GM19035 (cell line): ENCODE measurements around the gene PPP1R13B.

Experiments
- ATAC-seq: cut with Tn5 transposase; IDR thresholded peaks from one replicate; pipeline ENCODE4 v1.9.1; 2021; ENCODE audit not compliant: unreplicated experiment

The PPP1R13B gene

DNA sequence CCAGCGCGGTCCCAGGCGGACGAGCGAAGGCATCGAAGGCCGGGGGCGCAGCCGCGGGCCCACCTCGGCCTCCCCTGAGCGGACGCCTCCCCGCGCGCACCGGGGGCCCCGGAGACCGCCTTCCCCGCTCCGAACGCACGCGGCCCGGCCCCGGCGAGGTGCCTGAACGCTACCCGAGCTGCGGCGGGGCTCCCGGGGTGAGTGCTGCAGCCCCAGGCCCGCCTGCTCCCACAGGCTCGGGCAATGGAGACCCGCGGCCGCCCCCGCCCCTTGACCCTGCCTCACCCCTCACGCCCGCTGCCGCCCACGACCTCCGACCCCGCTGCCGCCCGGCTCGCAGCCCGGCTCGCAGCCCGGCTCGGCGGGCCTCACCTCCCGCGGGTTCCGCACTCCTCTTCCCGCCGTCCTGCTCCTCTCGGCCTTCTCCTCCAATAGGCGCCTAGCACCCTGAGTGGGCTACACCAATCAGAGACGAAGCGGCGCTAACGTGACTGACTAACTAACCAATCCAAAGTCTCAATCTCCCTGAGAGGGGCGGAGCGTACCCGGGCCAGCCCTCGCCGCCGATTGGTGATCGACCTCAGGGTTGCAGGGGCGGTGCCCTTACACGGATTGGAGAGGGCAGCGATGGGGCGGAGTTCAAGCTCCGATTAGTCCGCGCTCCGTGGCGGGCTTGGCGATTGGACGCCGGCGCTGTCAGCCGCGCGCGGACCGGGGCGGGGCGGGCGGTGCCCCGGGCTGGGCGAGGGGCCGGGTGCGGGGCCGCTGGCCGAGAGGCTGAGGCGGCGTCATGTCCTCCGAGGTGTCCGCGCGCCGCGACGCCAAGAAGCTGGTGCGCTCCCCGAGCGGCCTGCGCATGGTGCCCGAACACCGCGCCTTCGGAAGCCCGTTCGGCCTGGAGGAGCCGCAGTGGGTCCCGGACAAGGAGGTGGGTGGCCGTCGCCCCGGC is 132.0 kb downstream of the PPP1R13B start, which contains the start of the genes XRCC3 and ZFYVE21:
XRCC3 (minus strand) TSS at position 400 of the 949 bp plus-strand sequence. CDS start 4,364 bp downstream, outside the sequence.
ZFYVE21 (plus strand) TSS at position 759 of the 949 bp plus-strand sequence; CDS start at position 791, 32 bp downstream.
- ATAC-seq: peak; percentile 92

DNA sequence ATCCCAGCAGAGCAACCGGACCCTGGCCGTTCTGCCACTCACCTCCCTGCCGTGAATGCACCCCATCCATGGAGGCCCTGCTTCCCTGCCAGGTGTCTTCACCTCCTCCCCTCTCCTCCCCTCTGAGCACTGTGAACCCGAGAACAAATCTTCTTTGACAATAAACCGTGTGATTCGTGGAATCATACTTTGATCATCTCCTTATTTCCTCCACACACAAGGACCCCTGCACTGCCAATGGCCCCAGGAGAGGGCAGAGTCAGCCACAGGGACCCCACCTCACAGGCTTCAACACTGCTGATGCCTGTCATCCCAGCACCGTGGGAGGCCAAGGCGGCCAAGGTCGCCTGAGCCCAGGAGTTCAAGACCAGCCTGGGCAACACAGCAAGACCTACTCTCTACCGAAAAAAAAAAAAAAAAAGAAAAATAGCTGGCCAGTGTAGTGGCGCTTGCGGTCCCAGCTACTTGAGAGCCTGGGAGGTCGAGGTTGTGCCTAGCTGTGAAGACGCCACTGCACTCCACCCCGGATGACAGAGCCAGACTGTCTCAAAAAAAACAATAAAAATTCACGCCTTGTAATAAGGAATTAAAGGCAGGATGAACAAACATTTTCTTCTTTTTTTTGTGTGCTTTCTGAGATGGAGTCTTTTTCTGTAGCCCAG is 133.2 kb downstream of the PPP1R13B start:
- ATAC-seq: no peak

DNA sequence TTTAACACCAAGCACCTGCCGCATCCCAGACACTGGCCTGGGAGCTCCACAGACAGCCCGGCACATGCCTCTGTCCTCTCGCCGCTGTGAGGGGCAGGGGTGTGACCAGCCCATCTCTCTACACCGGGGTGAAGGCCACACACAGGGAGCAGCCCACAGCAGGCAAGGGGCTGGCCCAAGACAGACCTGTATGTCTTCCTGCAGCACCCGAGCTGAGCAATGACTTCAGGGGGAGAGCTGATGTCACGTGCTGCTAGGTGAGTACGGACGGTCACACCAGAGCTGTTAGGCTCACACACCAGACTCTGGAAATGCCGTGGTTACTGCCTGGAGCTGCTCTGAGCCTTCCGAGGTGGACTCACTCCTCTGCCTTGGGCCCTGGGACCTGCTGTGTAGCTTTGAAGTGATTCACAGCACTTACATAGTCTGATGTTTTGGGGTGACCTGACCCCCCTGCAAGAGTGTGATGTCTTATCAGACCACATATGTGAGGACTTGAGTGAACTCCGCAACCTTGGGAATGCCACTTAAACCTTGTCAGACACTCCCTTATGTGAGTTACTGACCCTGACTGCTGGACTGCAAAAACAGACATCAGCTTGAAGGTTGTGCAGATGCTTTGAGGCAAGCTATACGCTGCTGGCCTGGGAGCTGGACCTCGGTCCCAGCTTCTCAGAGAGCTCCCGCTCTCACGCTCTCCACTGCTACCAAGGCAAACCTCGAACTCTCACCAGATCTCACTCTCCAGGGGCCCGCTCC is 133.9 kb downstream of the PPP1R13B start:
- no peak for ATAC-seq

GRCh38 chr14:103712633-103713247 is 134.6 kb downstream of the PPP1R13B start:
- no peak for ATAC-seq

DNA sequence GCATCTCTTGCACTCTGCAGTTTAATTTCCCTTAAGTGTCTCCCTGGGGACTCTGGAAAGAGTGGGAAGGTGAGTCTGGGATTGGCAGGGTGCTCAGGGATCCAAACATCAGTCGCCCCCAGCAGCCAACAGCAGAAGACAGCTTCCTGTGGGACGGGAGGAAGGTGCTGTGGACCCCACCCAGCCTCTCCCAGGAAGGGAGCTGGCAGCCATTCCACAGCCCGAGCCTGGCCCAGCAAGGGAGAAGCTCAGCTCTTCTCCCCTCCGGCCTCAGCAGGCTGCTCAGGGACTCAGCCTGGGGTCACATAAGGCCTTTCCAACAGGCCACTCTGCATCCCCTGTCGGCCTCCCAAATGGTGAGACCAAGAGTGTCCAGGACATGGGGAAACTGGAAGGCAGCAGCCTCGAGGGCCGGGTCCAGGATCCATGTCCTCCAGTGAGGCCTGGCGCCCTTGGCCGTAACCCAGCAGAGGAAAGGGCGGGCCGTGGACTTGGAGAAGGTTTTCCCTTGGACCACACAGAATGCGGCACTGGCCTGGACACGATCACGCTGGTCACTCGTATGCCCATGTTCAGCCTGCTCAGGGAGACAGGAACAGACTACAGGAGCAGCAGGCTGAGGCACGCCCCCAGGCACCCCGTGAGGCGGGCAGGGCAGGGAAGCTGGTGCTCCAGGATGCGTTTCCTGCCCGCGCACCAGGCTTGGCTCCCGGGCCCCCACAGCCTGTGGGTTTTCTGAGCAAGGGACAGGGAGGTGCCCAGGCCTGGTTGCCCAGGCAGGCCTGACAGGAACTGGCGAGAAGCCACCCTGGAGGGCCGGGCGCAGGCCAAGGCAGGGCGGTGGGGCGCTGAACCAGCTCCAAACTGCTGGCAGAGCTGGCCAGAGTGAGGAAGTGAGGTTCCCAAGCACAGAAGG is 135.6 kb downstream of the PPP1R13B start:
- no peak for ATAC-seq

DNA sequence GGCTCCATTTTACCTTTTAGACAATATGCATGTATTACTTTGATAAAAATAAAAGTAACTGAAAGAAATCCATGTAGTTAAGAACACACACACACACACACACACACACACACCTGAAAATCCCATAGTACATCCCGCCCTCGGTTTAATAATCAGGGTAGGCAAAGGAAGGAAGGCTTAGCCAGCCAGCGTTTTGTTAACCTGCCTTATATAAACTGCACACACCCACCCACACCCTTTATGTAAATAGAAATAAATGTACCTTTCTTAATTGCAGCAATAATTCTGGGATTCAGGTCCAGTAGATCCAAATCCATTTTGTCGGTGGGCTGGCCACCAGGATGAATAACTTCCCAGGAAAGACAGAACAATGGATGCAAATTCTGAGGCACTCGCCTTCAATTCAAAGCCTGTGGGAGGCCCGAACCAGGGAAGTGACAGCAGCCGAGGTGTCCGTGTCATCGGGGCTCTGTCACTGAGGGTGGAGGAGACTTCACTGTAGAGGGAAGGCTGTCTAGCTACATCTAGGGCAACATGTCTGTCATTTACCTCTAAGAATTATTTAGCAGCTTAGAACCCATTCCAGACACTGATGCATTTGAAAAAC is 136.5 kb downstream of the PPP1R13B start:
- ATAC-seq: no peak

GRCh38 chr14:103709814-103710213 is 137.6 kb downstream of the PPP1R13B start:
- no peak for ATAC-seq

DNA sequence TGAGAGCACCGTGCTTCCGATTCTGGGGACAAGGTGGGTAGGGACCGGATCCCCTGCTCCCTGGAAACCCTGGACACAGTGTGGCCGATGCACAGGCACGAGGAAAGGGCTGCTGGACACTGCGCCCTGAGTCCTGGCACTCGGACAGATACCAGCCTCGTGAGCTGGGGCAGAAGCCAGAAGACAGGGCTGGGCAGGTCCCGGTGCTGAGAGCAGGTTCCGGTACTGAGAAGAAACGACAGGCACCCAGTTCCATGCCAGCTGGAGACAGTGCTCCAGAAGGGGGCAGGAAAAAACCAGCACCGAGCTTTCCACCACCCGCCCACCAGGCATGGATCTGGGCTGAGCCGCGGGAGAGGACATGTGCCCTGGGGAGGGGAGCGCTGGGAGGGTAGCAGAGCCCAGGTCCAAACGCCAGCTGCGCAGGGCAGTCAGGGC is 138.6 kb downstream of the PPP1R13B start:
- ATAC-seq: no peak

DNA sequence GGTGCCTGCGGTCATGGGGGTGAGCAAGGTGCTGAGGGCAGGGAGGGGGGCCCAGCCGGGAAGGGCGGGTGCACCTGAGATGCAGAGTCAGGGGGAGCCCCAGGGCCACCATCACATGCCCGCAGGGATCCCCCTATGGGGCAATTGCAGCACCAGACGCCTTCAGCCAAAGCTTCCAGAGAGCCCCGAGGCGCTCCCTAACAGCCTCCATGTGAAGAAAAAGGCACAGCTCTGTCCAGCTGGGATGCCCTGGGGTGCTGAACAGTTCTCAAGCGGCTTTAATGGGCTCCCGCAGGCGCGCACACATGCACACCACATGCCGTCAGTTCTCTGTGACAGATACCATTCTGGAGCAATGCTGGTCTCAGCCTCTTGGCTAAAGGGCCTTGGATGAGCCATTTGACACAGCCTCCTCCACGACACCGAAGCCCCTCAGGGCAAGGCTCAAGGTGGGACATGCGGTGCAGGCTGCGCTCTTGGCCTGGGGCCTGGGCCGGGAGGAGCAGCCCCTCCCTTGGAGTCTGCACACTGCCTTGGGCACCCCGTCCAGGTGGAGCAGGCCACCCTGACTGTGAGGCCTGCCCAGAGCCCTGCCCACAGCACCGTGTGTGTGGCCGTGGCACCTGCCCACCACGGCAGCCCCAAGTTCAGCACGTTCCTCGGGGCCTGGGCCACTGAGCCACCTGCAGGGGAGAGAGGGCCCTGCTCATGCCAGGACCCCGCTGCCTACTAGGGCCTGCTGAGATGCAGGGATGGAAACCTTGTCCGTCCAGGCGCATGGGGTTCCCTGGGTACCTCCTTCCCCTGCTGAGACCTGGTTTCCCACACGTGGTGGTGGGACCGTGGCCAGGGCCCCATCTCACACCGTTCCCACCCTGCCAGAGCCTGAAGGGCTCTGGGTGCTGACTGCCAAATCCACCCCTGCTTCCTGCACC is 139.8 kb downstream of the PPP1R13B start:
- no peak for ATAC-seq

DNA sequence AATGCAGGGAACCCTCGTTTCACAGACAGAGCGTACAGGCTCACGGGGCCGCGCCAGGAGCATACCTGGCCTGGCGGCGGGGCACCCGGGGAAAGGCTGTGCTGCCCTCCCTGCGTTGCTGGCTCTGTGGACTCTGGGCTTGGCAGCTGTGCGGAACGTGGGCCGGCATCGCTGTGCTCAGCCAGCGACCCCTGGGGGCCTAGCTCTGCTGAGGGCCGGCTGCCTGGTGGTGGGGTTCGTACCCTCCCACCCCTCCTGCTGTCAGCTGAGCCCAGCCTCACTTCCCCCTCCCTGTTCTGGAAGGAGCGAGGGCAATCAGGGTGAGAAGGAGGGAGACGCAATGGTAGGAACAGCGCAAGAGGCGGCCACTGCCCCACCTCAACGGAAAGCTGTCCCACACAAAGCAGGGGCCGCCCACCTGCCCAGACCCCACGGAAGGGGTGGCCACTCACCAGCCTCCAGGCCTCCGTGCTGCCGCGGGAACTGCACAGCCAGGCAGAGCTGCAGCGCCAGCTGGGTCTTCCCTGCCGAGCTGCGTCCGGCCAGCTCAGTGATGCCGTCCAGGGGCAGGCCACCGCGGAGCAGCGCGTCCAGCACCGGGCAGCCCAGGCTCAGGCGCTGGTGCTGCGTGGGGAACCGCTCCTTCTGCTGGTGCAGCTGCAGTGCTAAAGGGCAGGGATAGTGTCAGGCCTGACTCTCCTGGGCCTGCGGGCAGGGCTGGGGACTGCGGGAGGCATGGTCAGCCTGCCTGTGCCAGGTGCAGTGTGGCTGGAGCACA is 140.6 kb downstream of the PPP1R13B start:
- ATAC-seq: no peak

- ATAC-seq: no peak
Measured at GRCh38 chr14:103705504-103706284, 141.7 kb downstream of the PPP1R13B start.

DNA sequence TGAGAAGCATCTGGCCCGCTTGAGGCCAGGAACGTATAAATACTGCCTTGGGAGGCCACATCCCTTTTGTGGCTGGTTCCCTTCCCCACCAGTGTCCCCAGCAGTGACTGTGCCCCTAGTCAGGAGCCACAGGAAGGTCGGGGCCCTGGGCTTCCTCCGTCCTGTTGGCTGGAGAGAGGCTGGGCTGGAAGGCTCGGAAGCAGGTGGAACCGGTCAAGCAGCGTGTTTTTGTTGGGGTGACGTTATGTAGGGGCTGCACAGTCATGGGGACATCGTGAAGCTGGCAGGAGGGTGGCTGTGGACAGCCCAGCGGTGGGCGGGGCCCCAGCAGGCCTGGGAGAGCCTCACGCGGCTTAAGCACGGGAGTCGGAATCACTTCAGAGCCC is 142.3 kb downstream of the PPP1R13B start:
- no peak for ATAC-seq

- no peak for ATAC-seq
Measured at GRCh38 chr14:103704708-103705107, 142.7 kb downstream of the PPP1R13B start.

DNA sequence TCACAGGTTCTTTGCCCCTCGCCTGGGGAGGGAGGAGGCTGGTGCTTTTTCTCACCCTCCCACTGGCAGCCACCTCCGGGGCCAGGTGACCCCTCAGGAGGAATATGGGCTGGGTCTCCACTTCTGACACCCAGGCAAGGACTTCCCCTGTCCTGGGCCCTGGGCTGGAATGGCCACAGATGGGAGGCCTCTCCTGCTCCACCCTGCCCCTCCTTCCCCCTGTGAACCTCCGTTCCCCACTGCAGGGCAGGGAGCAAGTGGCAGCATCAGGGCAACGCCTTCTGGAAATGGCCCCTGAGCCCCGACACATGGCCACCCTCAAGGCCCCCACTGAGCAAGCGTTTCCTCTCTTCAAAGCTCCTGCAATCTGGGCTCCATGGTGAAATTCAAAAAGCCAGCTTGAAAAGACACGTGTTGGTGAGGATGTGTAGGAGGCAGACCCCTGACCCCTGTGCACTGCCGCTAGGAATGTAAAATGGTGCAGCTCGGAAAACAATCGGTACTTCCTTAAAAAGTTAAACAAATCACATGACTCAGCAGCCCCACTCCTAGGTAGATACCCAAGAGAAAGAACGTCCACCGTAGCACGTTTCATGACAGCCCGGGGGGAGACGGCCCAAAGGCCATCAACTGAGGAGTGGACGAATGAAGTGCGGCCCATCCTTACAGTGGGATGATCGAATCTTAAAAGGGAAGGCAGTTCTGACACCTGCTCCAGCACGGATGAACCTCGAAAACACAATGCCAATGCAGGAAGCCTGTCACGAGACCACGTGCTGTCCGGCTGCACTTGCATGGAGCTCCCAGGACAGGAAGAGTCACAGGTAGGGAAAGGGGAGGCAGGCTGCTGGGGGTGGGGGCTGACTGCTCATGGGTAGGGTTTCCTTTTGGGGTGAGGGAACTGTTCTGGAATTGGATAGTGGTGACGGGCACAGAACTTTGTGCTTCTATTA is 143.7 kb downstream of the PPP1R13B start:
- ATAC-seq: no peak
